Stimulated activated CD4-positive, alpha-beta T cell treated with anti-CD3 and anti-CD28 coated beads, TNF-alpha, amount 100 ng/mL, for 48 hours (primary cell): ENCODE results near the gene PDE4D.

ENCODE experiments used
- DNase-seq, 3 donors: peaks; one replicate each; pipeline ENCODE4 v3.0.0-alpha.2; 2020; ENCODE audit warnings: low read depth in 3 of 3

The PDE4D gene

DNA sequence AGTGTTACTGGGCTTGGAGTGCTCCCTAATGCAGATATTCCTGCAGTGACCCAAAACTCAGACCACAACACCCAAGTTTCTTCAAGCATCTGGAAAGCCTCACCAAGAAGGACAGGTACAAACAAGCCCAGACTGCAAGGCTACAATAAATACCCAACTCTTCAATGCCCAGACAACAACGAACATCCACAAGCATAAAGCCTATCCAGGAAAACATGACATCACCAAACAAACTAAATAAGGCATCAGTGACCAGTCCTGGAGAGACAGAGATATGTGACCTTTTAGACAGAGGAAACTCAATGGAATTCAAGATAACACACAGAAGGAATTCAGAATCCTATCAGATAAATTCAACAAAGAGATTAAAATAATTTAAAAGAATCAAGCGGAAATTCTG, 605.6 kb downstream of the PDE4D start:
- DNase-seq: no peak

DNA sequence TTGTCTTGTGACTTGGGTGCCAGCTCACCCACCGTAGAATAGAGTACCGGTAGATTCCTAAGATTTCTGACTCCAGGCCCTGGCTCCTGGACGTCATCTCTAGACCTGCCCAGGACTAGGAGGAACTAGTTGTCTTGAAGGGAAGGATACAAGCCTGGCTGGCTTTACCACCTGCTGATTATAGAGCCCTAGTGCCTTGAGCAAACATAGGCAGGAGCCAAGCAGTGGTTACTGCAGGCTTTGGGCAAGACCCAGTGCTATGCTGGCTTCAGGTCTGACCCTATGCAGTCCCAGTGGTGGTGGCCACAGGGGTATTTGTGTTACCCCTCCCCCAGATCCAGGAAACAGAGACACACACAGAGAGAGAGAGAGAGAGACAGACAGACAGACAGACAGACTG, 606.2 kb downstream of the PDE4D start:
- no peak for DNase-seq

DNA sequence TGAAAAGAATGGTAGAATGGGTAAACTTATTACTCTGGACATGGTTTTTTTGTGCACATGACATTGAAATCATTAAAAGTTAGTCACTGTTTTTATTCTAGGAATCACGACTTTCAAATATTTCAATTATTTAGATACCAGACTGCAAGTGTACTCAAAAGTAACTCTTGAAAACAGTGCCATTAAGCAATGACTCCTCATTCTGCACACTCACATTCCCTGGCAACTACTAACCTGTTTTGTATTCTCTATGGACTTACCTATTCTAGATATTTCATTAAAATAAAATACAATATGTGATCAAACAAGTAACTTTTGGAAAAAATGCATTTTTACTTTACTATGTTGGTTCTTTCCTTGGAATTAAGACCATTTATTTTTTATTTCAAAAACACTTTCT, 607.0 kb downstream of the PDE4D start:
- no peak for DNase-seq

DNA sequence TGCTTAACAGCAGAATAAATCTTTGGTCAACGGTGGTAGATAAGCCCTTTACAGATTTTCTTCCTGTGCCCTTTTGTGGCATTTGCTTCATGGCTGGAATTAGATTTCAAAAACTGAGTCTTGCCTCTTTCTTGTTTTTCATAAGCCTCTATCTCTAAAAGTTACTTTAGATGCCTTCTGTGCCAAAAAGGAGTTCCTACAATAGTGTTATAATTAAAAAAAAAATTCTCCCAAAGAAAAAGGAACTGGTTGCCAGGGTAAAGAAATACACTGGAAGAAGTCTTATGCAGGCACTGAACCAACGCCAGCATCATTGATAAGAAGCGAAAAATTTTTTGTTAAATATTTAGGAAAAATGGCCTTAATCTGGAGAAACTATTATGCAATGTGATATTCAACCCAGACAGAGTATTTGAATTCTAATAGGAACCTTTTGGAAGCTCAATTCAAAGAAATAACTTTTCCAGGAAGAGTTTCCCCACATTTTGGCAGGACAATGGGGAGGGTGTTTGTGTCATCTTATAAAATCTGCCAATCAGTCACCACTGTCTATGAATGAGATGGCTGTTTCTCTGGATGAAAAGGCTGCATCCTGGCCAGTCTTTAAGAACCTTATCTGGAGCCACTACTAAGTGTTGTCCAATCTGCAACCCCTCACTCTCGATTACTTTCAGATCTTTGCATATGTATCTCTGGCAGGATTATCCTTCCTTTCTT, 608.1 kb downstream of the PDE4D start:
- DNase-seq: no peak

DNA sequence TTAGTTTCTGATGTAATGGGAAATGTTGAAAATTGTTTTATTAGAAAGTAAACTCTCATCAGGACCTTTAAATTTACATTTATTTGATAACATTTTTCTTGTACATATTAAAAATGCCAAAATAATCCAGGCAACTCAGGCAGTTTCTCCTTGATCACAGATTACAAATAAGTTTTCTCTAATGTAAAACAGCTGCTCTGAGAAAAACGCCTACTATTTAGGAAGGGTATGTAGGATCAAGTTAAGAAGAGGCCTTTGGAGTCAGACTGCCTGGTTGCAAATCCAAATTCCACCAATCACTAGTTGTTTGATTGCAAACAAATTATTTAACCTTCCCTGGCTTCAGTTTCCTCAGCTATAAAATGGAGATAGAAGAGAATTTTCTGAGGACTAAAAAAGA, 610.8 kb downstream of the PDE4D start:
- no peak for DNase-seq

DNA sequence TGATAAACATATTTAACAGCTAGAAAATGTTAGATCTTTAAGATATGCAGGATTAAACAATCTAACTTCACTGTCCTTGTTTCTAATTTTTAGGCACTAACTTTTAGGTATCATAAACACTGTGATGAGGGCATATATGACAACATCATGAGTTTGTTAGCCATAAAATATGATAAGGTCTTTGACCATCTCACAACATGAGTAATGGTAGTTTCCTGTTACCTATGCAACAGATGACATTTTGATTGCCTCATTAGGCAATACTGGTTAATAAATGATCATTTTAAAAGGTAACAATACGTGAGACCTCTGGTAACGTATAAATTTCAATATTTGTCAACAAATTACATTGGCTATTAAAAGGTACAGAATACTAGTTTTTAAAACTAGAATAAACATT, 613.5 kb downstream of the PDE4D start:
- no peak for DNase-seq

DNA sequence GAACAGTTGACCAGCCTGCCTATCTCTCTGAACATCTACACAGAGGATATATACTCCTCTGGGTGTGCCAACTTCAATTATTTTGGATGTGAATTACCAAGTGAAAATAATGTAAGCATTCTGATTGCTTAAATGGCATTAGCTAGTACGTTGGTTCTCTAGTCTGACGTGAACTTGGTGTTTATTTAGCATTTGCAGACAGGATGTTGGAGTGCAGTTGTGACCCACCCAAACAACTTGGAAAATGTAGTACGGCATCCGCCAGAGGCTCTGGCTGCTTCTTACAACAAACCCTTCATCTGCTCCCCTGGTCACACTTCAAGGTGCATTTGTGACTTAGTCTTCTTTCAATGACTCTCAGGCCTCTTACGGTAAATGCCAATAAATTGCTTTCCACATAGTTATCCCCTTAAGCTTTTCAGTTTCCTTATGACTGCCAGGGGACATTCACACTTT, 616.6 kb downstream of the PDE4D start:
- no peak for DNase-seq

DNA sequence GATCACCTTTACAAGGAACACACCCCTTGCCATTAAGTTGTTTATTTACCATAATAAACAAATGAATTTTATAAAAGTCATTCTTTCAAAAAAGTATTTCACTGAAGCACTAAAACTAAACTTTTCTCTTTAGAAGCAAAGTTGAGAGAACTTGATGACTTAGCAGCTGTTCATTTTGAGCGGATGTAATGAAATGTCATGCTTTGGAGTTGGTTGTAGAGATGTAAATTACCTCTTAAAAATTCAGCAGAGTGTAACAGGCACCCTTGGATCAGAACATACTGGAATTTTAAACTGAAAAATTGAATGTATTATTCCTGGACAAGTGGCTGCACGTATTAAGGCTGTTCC, 617.2 kb downstream of the PDE4D start:
- no peak for DNase-seq

DNA sequence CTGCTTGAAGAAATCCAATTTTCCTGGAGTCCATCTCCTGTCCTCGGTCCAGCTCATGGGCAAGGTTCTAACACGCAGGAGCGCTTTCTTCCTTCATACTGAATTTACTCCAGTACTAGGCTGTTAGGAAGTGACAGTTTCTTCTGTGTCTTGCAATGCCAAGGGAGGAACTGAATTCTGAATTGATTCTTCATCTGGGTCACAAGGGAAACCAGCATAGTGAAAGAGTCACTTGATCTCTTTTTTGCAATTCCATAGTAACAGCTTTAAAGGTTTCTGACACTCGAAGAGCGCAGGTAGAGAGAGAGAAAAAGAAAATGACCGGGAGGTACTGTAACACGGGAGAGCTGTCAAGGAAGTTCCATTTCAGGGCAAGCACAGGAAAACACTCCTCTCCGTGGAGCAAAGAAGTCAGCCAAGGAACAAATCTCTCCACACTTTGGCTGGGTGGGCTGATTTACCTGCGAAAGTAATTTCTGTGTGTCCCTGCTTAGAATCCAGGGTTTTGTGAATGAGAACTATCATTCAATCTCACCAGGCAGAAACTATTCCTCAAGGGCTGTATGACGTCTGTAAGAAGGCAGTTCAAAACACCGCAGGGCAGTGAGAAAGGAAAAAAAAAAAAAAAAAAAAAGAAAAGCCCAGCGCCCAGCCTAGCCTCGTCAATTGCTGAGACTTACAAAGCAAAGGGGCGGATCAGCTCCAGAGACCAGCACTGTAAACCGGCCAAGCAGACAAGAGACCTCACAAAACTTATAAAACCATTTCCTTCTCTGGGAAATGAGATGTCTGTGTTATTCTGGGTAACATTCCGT, 617.8 kb downstream of the PDE4D start:
- DNase-seq: no peak

DNA sequence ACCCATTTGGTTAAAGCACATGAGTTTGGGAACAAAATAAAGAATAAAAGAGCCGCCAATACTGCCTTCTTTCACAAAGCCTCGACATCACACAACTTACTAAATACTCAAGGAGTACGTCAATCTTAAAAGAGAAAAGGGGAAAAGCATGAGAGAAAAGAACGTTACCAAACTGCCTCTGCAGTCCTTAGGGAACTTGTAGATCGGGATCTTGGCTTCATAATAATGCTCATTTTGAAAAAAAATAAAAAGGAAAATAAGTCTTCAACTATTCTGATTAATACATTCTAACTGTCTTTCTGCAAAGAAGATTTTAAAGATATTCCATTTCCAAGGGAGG, 618.4 kb downstream of the PDE4D start:
- no peak for DNase-seq

DNA sequence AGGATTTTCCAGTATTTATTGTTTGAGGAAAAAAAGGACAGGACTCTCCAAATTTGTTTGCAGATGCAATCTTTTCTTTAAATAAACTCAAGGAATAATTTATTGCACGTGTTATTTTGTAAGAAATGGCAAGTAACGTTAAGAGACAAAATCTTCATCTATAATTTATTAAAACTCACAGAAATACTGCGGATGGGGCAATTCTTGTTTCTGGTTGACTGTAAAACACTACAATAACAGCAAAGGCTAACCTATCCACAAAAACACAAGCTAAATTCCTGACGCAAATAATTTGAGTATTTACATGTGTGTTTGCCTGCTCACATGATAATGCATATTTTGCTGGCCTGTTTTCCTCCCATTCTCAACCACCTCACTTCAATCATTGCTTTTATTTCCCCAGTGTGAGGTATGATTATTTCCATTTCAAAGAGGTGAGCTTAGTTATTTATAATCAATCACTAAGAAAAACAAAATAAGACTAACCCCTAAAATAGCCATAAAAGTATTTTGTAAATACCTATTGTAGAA, 619.4 kb downstream of the PDE4D start:
- DNase-seq: no peak

DNA sequence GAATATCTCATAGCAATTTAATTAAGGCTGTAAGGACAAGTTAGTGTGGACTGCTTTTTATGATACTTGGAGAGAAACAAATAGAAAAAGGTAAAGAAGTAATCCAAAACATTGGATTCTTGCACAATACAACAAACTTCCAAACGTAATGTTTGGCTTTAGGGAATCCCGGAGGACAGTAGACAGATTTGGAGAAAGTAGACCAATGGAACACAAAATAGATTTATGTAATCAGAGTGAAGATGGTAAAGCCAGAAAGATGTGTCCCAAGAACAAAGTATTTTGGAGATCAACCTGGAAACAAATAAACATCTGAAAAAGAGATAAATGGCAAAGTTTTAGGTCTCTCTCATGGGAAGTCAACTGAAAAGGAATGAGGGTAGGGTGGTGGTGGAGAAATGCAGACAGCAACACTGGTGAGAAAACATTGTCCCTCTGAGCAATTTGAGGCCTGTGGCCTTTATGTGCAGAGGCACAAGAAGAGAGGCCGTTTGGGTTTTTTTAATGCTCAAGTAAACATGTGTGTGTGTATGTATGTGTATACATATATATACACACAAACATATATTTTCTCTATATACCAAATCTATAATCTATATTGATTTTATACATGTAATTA, 620.6 kb downstream of the PDE4D start:
- no peak for DNase-seq

DNA sequence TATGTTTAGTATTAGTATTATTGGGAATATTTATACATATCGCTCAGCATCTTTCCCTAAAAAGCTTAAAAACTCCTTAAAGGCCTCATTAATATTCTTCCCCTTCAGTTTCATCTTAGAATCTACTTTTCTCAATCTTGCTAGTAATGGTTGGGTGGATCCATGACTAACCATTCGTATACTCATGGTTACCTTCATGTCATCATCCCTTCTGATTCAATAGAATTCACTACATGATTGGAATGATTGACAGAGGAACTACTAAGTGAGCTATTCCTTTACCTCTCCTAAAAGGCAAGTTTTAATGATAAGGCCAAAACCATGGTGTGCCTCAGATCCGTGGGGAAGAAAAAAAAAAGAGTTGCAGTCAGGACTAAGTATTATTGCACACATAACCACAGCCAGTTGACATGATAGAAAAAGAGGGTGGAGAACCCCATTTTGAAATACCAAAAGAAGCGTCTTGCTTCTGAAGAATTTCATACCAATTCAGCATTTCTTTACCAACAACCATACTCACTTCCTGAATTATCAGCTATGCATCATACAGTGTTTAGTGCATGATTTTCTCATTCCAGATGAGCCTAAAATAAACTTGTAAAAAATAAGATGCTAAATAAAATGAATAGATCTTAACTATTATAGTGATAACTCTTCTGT, 624.6 kb downstream of the PDE4D start:
- DNase-seq: no peak

DNA sequence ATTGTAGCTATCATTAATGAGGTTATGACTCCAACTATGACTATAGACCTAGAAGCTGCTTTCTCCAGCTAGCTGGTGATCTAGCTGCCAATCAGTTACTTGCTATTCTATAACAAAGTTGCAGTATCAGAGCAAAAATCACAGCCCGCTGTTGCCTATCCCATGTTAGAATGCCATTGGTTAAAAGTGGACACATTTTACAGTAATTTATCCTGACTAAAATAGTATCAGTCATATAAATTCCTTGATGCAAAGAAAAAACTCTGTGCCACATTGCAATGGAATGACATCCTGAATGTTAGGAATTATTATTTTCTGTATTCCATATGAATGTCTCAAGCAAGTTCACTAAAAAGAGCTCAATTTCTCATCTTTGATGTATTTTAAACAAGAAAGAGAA, 626.5 kb downstream of the PDE4D start:
- DNase-seq: no peak

DNA sequence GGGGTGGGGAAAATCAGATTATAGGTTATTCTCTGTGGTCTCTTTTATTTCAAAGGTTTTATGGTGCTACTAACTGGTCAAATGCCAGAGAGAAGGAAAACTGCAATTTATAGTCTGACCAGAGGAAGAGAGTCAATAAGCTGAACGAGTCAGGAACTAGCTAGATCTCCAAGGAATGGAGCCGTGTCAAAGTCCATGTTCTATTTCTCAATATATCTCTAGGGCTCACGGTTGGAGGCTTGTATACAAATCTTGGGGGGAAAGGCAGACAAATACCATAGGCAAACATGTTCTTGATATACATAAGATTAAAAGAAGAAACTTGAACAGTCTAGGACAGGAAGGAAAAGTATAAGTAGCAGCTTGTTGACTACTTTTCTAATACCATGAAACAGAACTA, 627.1 kb downstream of the PDE4D start:
- no peak for DNase-seq

DNA sequence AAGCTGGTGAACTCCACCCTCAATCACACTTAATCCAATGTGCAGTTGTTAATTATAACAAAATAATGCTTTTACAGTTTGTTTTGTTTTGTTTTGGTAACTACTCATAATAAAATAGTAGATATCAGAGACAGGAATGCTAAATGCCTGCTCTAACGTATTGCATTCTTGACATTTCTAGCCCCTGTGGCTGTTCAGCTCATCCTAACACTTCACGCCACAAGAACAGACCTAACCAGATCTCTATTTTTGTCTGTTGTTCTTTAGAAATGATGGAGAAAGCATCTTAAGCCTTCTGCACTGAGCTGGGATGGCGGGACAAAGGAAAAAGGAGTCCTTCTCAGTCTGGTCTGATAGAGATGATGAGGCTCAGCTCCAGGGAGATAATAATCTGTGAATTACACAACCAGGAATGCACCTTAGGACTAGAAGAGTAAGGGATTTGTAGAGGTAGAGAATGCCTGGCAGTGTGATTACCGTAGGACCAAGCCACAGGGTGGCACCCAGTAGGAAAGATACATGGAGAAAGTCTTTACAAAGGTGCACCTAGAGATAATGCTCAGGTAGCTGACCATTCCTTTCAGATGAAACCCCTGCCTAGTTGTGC, 628.8 kb downstream of the PDE4D start:
- no peak for DNase-seq

DNA sequence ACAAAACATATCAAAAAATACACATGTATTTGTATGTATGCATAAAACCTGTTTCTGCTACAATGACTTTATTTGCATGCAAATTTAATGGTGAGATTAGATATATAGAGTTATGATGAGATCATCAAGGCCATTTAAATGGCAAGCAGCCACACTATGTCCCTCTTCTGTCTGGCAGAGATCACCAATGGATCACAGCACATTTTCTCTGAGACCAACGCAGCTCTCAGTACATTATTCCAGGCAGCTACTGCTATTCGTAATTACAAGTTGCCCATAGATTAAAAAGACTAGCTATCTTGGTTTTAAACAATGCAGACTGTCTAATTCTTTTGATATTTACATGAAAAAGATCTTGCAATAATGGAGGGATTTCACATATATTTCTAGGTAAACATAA, 629.5 kb downstream of the PDE4D start:
- DNase-seq: no peak

DNA sequence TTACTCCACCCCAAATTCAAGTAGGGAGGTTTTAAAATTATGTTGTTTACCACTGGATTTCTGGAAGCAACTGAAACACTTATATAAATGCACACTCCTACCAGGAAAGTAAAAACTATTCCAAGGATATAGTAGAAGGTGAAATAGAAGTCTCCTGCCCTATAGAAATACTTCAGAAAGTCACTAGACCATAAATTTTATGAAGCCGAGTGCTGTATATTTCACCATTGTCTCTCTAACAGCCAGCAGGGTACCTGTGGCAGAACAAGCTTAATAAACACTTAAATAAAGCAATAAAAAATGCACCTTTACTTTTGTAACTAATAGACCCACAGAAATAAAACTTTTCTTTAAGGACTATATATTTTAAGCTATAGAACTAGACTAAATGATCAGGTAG, 631.6 kb downstream of the PDE4D start:
- no peak for DNase-seq

DNA sequence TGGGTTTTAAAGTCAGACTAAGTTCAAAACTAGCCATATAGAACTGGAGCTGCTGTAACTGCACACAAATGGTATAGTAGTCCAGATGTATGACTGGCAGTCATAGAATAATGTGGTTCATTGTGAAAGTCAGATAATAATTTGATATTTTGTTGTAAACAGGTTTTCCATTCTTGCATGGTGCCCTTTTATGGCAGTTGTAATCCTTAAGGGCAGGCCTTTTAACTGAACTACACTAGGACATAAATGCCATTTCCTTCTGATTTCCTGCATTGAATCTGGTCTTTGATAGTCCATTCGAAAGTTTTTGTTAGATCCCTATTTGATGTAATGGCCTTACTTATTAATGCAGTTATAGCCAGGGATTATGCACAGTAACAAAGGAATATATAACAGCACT, 632.6 kb downstream of the PDE4D start:
- DNase-seq: no peak

DNA sequence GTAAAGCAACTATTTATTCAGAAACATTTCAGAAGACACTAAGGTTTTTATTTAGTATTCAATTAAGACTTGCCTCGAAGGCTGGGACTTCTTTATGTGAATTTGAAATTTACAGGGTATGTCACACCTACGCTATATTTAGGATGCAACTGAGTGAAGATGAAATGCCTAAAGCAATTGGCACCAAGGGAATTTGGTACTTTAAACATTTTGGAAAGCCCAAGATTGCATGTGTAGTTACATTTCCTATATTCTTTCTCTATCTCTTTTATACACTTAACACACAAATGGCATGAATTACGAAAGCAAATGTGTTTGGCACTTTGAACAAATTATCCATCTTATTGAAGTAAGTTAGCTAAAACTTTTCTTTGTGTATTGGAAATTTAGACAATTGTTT, 633.3 kb downstream of the PDE4D start:
- no peak for DNase-seq

DNA sequence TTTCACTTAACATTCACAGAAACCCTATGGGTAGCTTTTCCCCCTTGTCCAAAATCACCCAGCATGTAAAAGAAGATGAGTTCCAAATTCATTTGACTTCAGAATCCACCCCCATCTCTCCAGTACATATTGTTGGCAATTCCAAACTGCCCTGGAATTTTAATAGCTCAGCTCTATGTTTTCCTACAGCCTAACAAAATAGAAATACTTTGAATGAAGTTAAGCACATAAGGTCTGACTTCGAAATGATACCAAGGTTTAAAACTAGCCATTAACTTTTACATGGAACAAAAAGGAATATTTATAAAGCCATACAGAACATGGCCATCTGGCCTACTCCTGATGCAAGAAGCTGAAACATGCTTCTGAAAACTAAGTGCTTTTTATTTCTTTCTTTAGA, 634.3 kb downstream of the PDE4D start:
- DNase-seq: no peak
